Aorta (tissue), 5 donors: Measurements from ENCODE around the gene CRYZL1. TPM values are rescaled to one million over a fixed set of nuclear protein-coding genes. Genes with fewer than 3 reads are reported as not detected.

Experiments
- ATAC-seq: fragments of 200-7000 bp; cut with Tn5 transposase; one replicate; pipeline ENCODE4 v1.9.1; 2022; ENCODE audit warnings: moderate library complexity; ENCODE audit not compliant: low FRiP score
- DNase-seq, 2 donors: peaks; one replicate each; pipeline ENCODE4 v3.0.0-alpha.2; 2020
- H3K27ac ChIP-seq, 2 donors: one replicate each; pipeline ENCODE4 v1.5.1; 2013; ENCODE audit warnings: low read length in 2 of 2, mild to moderate bottlenecking in 2 of 2, moderate library complexity in 2 of 2, control low read depth in 1 of 2, inconsistent platforms in 1 of 2, low read depth in 1 of 2
- H3K27me3 ChIP-seq, 2 donors: one replicate each; pipeline ENCODE4 v1.6.1; 2013; ENCODE audit warnings: control low read depth in 1 of 2, low read length in 1 of 2, mild to moderate bottlenecking in 1 of 2, moderate library complexity in 1 of 2; ENCODE audit not compliant: insufficient read depth in 2 of 2, control insufficient read depth in 1 of 2
- H3K36me3 ChIP-seq, 2 donors: one replicate each; pipeline ENCODE4 v1.6.1; 2013; ENCODE audit warnings: control low read depth in 1 of 2, low read length in 1 of 2, mild to moderate bottlenecking in 1 of 2; ENCODE audit not compliant: insufficient read depth in 2 of 2, control insufficient read depth in 1 of 2
- H3K4me1 ChIP-seq, 2 donors: one replicate each; pipeline ENCODE4 v1.6.1; 2013; ENCODE audit warnings: low read length in 2 of 2, control low read depth in 1 of 2, mild to moderate bottlenecking in 1 of 2, moderate library complexity in 1 of 2; ENCODE audit not compliant: insufficient read depth in 2 of 2, control insufficient read depth in 1 of 2
- H3K4me3 ChIP-seq, 2 donors: one replicate each; pipeline ENCODE4 v1.5.1; 2013; ENCODE audit warnings: low read length in 2 of 2, control low read depth in 1 of 2, mild to moderate bottlenecking in 1 of 2
- H3K9me3 ChIP-seq: one replicate; pipeline ENCODE4 v1.6.1; 2013; ENCODE audit warnings: mild to moderate bottlenecking, low read length; ENCODE audit not compliant: control insufficient read depth
- WGBS, 2 donors: extraction: QIAGEN DNeasy Blood & Tissue Kit; methylation state at CpG; one replicate each; pipeline ENCODE4 v1.1.7; 2013; 5-methylcytosine and 5-hydroxymethylcytosine counted together
- intact Hi-C, 2 donors: fragments of 100-400 bp; cut with DNase I; formaldehyde crosslinking; loops; one replicate each; pipeline versions ENCODE4 v1.14.2 to v1.15.0; 2022
- polyA plus RNA-seq, 2 donors: library from polyadenylated mRNA; stranded (reverse); fragments of 200-250 nt; gene quantifications; one replicate each; pipeline ENCODE4 v1.2.3, GENCODE V29; 2013
- total RNA-seq, 2 donors: library from RNA; stranded (reverse); fragmentation: NEBNext Ultra II Directional; extraction: Animal tissue kit (Norgen Biotek cat#: 25700); gene quantifications; one replicate each; pipeline ENCODE4 v1.2.1, GENCODE V29; 2021
- donor health status: healthy with polysubstance abuse.
- donor health status: Bipolar disorder and iron deficiency.
- donor health status: DM: no; HTN: no; CAD: no.
- donor health status: DM: no; HTN: no; CAD: no.
- donor health status: DM: yes; HTN: yes; CAD: no.

CRYZL1 gene
- total and polyA plus RNA-seq, 4 donors = 49.4 to 65.2 (median 61.5) TPM

DNA sequence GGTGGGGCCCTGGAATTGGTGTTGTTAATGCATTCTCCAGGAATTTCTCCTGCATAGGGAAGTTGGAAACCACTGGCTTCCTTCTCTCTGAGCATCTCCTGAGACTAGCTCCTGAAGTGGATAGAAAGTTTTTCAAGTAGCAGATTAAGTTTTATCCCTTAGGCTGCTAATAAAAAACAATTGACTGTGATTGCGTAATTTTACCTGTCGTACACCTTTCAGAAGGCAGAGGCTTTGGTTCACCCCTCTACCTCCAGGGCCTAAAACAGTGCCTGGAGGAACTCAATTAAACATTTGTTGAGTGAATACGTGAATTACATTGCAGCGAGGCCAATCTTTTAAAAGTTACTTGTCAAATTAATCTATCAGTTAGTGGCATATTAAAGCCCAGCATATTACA, 4.2 kb upstream of the CRYZL1 start:
- ATAC-seq (no peak), DNase-seq (no peak)
- Histone ChIP-seq H3K4me1 (peaks cover 0 to 4% of the 10 kb centered on the region in 2 donors), H3K27ac (no peak overlapping the region), H3K36me3 (no peaks in the 10 kb centered on the region), H3K27me3 (no peaks in the 10 kb centered on the region), H3K4me3 (no peak overlapping the region), H3K9me3 (no peaks in the 10 kb centered on the region)
- intact Hi-C loops = loop anchor here (10.0 kb wide), 2 partner anchors 109 to 179 kb away; no protein-coding TSS in a partner anchor
- 95 to 96% methylated on average over 4 of the region's 4 CpGs for WGBS, 2 donors

DNA sequence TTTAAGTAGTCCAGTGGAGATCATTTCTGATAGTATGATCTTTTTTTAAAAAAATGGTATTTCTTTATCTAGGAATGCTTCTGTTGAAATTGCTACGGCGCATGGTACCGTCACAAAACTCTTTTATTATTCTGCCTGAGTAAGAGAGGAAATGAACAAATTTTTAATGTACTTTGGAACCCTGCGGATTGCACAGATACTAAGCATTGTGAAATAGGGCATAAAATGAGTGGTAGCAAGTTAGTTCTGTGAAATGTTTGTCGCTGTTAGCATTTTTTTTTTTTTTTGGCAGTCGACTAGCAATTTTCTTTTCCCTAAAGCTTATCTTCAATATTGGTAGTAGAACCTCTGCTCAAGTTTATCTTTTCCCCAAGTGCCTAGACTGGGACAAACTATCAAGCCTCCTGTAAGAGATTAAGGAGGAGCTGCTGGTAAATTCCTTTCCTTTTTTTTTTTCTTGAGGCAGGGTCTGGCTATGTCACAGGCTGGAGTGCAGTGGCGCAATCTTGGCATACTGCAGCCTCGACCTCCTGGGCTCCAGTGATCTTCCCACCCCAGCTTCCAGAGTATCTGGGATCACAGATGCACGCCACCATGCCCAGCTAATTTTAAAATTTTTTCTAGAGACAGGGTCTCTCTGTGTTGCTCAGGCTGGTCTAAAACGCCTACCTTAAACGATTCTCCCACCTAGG, 3.0 kb upstream of the CRYZL1 start:
- DNase-seq (no peak), ATAC-seq (no peak)
- Histone ChIP-seq H3K27me3 (no peaks in the 10 kb centered on the region), H3K4me3 (no peak overlapping the region), H3K36me3 (no peaks in the 10 kb centered on the region), H3K9me3 (no peaks in the 10 kb centered on the region), H3K27ac (peak overlapping the region in 1 of 2 donors; percentile 49), H3K4me1 (peaks cover 0 to 4% of the 10 kb centered on the region in 2 donors)
- WGBS, 2 donors = 30 to 34% methylated on average over 11 of the region's 11 CpGs
- intact Hi-C loops = loop anchor here (5.0 to 10.0 kb wide), 4 partner anchors 43 to 253 kb away; no protein-coding TSS in a partner anchor

DNA sequence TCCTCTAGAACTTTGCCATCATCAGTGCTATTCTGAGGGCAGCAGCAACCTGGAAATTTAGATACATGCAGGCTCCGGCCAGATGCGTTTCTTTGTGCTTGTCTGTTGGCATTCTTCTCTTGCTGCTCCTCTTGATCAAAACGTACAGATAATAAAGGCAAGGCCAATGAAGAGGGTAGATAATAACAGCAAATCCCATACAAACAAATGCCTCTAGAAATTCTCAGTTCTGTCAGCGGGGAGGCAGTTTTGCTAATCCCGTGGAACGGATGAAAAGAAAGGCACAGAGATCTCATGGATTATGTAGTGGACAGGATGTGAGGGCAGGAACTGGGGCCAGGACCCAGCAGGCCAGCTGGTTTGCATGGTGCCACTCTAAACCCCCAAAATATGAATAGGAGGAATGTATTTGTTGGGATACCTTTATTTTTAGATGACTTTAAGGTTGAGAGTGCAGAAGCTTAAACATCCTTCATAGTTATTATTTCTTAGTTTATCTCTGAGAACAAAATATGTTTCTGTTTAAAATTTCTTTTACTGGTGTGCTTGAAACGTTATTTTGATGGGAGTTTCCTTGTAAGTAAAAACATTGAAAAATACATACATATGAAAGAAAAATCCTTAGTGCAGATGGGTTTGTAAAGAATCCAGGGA, 2.2 kb upstream of the CRYZL1 start:
- H3K9me3 ChIP-seq = no peaks in the 10 kb centered on the region
- peak overlapping the region; percentile 42 to 85 for H3K27ac ChIP-seq
- H3K4me1 ChIP-seq = peaks cover 0 to 4% of the 10 kb centered on the region in 2 donors
- no peaks in the 10 kb centered on the region for H3K36me3 ChIP-seq
- WGBS, 2 donors = 0 to 1% methylated on average over 7 of the region's 7 CpGs
- H3K4me3 ChIP-seq = peak overlapping the region; percentile 58 to 94
- ATAC-seq (no peak), DNase-seq (no peak)
- H3K27me3 ChIP-seq = no peaks in the 10 kb centered on the region
- intact Hi-C loops = loop anchor here (2.0 to 10.0 kb wide), 6 partner anchors 44 to 254 kb away; partner anchors contain the start of gene DONSON (in 1 of the 2)

DNA sequence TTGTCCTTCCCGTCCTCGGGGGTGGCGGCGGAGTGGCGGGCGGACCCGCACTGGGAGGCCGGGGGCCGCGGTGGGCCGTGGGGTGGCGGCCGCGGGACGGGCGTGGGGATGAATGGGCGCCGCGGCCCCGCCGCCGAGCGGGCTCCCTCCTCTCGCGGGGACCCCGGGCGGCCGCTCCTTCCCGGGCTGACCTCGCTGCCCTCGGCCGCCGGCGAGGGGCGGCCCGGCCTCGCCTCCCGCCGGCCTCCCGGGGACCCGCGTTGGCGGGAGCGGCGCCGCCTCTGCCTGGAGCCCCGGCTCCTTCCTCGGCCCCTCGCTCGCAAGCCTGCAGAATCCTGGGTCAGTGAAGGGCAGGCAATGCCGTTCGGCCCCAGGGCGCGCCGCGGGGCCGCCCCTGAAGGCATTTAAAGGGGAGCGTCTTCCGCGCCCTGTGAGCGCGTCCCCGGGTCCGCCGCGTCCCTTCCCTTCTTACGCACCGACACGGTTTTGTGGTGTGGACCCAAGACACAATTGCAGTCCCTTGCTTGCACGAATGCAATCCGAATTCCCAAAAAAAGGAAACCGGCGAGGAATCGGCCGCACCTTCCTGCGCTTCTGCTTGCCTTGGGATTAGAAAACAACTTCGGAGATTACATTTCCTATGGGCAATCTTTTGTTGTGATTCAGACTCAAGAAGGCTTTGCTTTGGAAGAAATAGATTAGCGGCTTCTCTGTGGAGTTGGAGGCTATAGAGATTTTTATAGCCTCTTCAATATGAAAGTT, 1.5 kb upstream of the CRYZL1 start:
- intact Hi-C loops = loop anchor here (1.0 to 10.0 kb wide), 7 partner anchors 44 to 254 kb away; partner anchors contain the start of gene DONSON (in 1 of the 2)
- no peaks in the 10 kb centered on the region for H3K9me3 ChIP-seq
- no peaks in the 10 kb centered on the region for H3K36me3 ChIP-seq
- peak overlapping the region; percentile 59 to 75 for H3K27ac ChIP-seq
- DNase-seq (peak; percentile 63 to 85), ATAC-seq (no peak)
- 0 to 1% methylated on average over 34 to 78 of the region's 78 CpGs for WGBS, 2 donors
- peaks cover 0 to 4% of the 10 kb centered on the region in 2 donors for H3K4me1 ChIP-seq
- peak overlapping the region; percentile 58 to 94 for H3K4me3 ChIP-seq
- H3K27me3 ChIP-seq = no peaks in the 10 kb centered on the region

DNA sequence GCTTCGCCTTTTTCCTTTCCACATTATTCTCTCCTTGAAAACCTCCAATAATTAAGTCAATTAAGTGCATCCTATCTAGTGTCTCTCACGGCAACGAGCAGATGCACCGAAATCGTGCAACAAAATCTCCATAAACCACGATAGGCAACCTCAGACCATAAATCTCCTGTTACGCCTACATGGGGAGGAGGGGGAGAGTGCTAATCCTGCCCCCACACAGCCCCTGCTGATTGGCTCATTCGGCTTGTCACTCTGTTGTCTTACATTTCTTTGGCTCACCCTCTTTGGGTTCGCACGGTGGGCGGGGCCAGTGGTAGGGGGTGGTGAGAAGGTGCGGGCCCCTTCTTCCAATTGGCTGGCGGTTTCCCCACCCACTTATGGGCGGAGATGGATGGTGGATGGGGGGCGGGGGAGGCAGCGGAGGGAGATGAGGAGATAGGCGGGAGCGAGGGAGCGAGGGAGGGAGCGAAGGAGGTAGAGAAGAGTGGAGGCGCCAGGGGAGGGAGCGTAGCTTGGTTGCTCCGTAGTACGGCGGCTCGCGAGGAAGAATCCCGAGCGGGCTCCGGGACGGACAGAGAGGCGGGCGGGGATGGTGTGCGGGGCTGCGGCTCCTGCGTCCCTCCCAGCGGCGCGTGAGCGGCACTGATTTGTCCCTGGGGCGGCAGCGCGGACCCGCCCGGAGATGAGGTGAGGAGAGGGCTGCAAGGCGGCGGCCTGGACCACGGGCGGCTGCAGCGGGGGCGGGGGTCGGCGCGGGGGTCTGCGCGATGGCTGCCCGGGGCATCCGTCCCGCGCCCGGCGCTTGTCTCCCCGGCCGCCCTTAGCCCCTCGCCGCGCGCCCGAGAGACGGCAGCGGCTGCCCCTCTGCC, 720 bp upstream of the CRYZL1 start, which contains the start of gene ITSN1:
TSS of gene ITSN1 (plus strand) at position 475 of the 869 bp plus-strand sequence. CDS start 76,328 bp downstream, outside the sequence.
- ATAC-seq (peak; percentile 95), DNase-seq (peak; percentile 100)
- no peaks in the 10 kb centered on the region for H3K9me3 ChIP-seq
- peak within 1 kb of the TSS; percentile 58 to 94 for H3K4me3 ChIP-seq
- no peaks in the 10 kb centered on the region for H3K36me3 ChIP-seq
- H3K27me3 ChIP-seq = no peaks in the 10 kb centered on the region
- peaks cover 0 to 4% of the 10 kb centered on the region in 2 donors for H3K4me1 ChIP-seq
- 0 to 1% methylated on average over 31 to 71 of the region's 71 CpGs for WGBS, 2 donors
- intact Hi-C loops = loop anchor here (1.0 to 10.0 kb wide), 7 partner anchors 45 to 255 kb away; partner anchors contain the start of gene DONSON (in 1 of the 2)
- H3K27ac ChIP-seq = peak within 1 kb of the TSS; percentile 59 to 75

DNA sequence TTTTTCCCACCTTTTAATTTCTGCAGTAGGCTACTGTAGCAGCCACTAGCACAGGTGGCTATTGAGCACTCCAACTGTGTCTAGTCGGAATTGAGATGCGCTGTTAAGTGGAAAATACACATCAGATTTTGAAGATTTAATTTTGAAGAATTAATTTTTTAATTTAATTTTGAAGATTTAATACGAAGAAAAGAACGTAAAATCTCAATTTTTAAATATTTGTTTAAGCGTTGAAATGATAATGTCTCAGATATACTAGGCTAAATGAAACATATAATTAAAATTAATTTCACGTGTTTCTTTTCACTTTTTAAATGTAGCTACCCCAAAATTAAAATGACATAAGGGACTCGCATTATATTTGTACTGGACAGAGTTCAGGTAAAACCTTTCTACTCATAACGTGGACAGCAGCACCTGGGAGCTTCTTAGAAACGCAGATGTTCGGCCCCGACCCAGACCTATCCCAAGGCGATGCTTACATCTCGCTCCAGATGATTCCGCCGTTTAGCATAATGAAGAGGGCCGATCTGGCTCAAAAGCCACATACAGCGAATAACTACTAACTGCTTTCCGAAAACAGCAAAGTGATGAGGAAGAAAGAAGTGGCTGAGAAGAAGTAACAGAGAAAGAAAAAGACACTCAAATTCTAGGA, 717 bp downstream of the CRYZL1 start:
- intact Hi-C loops = loop anchor here (5.0 to 10.0 kb wide), 4 partner anchors 46 to 256 kb away; no protein-coding TSS in a partner anchor
- peak overlapping the region in 1 of 2 donors; percentile 37 for H3K27ac ChIP-seq
- peak overlapping the region; percentile 13 to 77 for H3K4me3 ChIP-seq
- H3K4me1 ChIP-seq = peaks cover 0 to 4% of the 10 kb centered on the region in 2 donors
- no peaks in the 10 kb centered on the region for H3K27me3 ChIP-seq
- DNase-seq = no peak
- no peak for ATAC-seq
- WGBS, 2 donors = 20 to 21% methylated on average over 18 of the region's 18 CpGs
- no peaks in the 10 kb centered on the region for H3K36me3 ChIP-seq
- no peaks in the 10 kb centered on the region for H3K9me3 ChIP-seq

DNA sequence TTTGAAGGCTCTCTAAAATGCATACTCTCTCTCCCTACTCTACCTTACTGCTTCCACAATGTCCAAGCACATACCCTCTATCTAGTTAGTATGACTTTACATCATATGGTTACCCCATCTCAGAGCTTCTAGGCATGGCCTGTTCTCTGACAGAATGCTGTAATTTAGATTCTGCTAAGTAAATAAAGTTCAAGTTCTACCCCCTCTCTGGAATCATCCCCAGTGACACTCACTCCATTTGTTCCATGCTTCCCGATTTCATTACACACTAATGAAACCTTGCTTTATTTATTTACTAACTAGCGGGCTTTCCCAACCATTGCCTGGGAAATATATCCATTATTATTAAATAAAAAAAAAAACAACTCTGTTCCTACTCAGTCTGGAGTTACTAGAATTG, 7.3 kb downstream of the CRYZL1 start:
- Histone ChIP-seq H3K27me3 (no peaks in the 10 kb centered on the region), H3K4me1 (no peaks in the 10 kb centered on the region), H3K4me3 (no peak overlapping the region), H3K9me3 (no peaks in the 10 kb centered on the region), H3K36me3 (no peaks in the 10 kb centered on the region), H3K27ac (no peak overlapping the region)
- ATAC-seq = no peak
- no peak for DNase-seq
- WGBS, 2 donors = 93 to 97% methylated on average over 2 of the region's 2 CpGs
- intact Hi-C loops = no loop called here
